H54 (cell line): Measurements from ENCODE around the gene B3GNT9.

ENCODE experiments used
- DNase-seq: peaks from one replicate; pipeline ENCODE4 v3.0.0; 2011; ENCODE audit warnings: low spot score, mixed read lengths; ENCODE audit not compliant: insufficient read length
- FAIRE-seq: peaks from 3 replicates; lab custom pipeline; 2011; peaks lifted over from hg19 to GRCh38; lab: Jason Lieb, UNC
- POLR2A ChIP-seq: IDR thresholded peaks from 2 replicates; pipeline ENCODE4 v1.6.1; 2011; ENCODE audit warnings: low read depth, mild to moderate bottlenecking, low read length

B3GNT9 gene

GRCh38 chr16:67169642-67170167 is 18.9 kb upstream of the B3GNT9 start:
- DNase-seq: no peak
- no peak for TF ChIP-seq POLR2A
- FAIRE-seq: no peak

DNA sequence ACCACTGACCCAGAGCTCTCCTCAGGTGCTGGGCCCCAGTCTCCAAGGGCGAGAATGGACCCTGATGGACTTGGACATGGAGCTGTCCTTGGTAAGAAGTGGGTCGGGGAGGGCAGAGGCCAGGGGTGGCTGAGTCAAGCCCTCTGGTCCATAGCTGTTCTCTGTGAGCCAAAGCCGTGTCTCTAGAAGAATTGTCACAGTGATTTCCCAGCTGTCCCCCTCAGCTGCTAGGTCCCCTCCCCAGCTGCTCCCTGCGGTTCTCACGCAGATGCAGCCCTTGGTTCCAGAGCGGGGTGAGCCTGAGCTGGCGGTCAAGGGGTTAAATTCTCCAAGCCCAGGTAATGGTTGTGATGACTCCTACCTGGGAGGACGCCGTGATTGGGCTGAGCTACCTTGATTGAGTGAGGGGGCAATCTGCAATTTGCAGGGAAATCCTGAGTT is 18.2 kb upstream of the B3GNT9 start:
- no peak for TF ChIP-seq POLR2A
- FAIRE-seq (no peak), DNase-seq (no peak)

GRCh38 chr16:67167588-67167987 is 16.8 kb upstream of the B3GNT9 start:
- DNase-seq (no peak), FAIRE-seq (no peak)
- no peak for TF ChIP-seq POLR2A

DNA sequence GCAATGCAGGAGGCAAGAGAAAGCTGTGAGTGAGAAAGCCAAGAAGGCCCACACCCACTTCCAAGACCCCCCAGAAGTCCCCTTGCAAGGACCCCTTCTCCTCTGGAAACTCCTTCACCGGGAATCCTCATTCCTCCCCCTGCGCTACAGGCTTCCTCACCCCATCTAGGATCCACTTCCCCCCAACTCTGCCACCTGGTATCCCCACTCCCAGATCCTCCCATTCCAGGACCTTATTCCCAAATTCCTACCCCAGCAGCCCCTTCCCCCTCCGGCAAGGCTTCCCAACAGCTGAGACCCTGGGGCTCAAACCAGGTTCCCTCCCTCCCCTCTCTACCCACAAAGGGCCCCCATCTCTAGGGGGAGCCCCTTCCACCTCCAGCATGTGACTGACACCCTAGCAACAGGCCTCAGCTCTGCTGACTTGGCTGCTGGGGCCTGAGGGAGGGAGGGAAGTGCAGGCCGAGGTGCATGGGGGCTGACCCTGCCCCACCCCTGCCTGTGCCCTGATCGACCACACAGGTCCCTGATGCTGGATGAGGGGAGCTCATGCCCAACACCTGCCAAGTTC is 15.9 kb upstream of the B3GNT9 start:
- TF ChIP-seq POLR2A: no peak
- DNase-seq: no peak
- no peak for FAIRE-seq

- no peak for TF ChIP-seq POLR2A
- FAIRE-seq (no peak), DNase-seq (no peak)
Observed at GRCh38 chr16:67166110-67166547, 15.3 kb upstream of the B3GNT9 start.

GRCh38 chr16:67165121-67166078 is 14.6 kb upstream of the B3GNT9 start:
- TF ChIP-seq POLR2A: no peak
- FAIRE-seq (no peak), DNase-seq (no peak)

DNA sequence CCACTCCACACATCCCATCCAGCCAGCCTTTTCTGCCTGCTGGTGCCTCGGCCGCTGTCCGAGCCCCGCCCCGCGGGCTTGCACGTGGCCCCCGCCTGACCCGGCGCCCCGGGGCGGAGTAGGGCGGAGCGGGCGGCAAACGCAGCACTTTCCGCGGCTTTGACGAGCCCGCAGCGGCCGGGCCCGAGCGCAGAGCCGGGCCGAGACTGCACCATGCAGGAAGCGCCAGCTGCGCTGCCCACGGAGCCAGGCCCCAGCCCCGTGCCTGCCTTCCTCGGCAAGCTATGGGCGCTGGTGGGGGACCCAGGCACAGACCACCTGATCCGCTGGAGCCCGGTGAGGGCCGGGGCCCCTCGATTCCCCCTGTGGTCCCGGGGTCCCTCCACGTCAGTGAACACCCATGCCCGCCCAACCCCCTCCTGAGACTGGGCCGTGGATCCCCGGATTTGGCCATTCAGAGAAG is 13.8 kb upstream of the B3GNT9 start, which contains the start of gene HSF4:
Gene HSF4 (plus strand): TSS at position 147 of the 463 bp plus-strand sequence. CDS start 67 bp downstream, at position 214.
- no peak for TF ChIP-seq POLR2A
- FAIRE-seq (no peak), DNase-seq (no peak)

DNA sequence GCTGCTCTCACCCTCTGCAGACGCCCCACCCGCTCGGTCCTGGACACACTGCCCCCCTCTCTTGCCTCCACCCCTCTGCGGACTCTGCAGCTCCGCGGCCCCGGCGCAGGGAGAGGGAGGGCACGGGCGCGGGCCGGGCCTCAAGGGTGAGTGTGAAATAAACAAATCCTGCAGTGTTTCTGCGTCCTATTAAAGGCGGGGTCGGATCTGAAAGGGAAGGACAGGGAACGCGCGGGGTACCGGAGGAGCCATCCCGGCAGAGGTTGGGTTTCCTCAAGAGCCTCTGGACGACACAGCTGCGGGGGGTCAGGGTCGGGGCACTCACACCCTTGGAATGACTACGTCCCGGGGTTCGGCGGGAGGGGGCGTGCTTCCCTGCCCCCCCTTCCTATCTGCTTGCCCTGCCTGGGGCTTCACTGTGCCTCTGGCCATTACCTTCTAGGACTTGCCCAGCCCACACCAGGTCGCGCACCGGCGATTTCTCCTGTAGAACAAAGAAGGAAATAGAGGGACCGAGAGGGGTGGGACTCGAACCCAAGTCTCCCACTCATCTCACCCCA is 13.3 kb upstream of the B3GNT9 start:
- no peak for FAIRE-seq
- no peak for TF ChIP-seq POLR2A
- DNase-seq: no peak

GRCh38 chr16:67163164-67163998 is 12.6 kb upstream of the B3GNT9 start:
- DNase-seq (no peak), FAIRE-seq (no peak)
- no peak for TF ChIP-seq POLR2A

- DNase-seq (peak; percentile 72), FAIRE-seq (no peak)
- TF ChIP-seq POLR2A: no peak
Observed at GRCh38 chr16:67162506-67163163, 11.8 kb upstream of the B3GNT9 start.

DNA sequence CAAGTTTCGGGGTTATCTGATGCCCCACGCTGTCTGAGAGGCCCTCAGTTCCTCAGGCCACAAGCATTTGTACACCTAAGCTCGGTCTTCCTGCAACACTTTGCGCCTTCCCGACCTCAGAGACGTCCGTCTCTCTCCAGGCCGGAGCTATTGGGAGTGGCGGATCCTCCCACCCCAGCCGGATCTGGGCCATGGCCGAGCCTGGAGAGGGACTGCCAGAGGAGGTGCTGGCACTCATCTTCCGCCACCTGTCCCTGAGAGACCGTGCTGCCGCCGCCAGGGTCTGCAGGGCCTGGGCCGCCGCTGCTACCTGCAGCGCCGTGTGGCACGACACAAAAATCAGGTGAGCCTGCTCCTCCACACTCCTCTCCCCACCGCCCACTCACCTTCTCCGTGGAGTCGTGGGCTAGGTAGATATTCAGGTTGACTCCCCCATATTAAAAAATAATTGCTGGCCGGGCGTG is 10.8 kb upstream of the B3GNT9 start:
- DNase-seq: no peak
- no peak for FAIRE-seq
- no peak for TF ChIP-seq POLR2A
